ENCODE measurements around the gene ZCCHC24.

- TF ChIP-seq CTCF (IDR thresholded peaks at IDR 0.05; ENCODE audit: control extremely low read depth in 1 of 3, insufficient read depth in 1 of 3, low read depth in 1 of 3, low read length in 3 of 3) (no peak), EZH2 (IDR thresholded peaks at IDR 0.05; ENCODE audit: low read depth, low read length, severe bottlenecking) (no peak)
These were observed 43.4 kb upstream of the ZCCHC24 start for GRCh38 chr10:79488870-79489269.
